ENCODE results near the gene SERBP1.
A peak's percentile ranks its signal among the peaks of the same experiment; 100 is the strongest.

SERBP1 gene

GRCh38 chr1:67430358-67431155 is at the start of gene SERBP1:
TSS of gene SERBP1 (minus strand) at chr1:67430402. CDS start at chr1:67430300, 102 bp downstream.
- Histone ChIP-seq H3K4me2 (ENCODE audit: low read length) (peak within 1 kb of the TSS; percentile 83), H3K4me1 (peaks cover 6% of the 10 kb centered on the region), H3K9ac (peak within 1 kb of the TSS; percentile 91)

GRCh38 chr1:67479146-67479891 is 49.1 kb upstream of the SERBP1 start:
- H3K79me2 ChIP-seq: no peaks in the 10 kb centered on the region
- H3K4me2 ChIP-seq (ENCODE audit: low read length): peak overlapping the region; percentile 42
- H3K9ac ChIP-seq: no peak overlapping the region
- no peak overlapping the region for H3K4me3 ChIP-seq (ENCODE audit: low read depth, low read length)
- H3K27ac ChIP-seq: peak overlapping the region; percentile 50
- H3K27me3 ChIP-seq (ENCODE audit: control insufficient read depth, insufficient read depth, low read length): no peaks in the 10 kb centered on the region
- no peak for TF ChIP-seq CTCF (IDR thresholded peaks at IDR 0.05)
- no peaks in the 10 kb centered on the region for H3K4me1 ChIP-seq
- peak overlapping the region; percentile 16 for H2AFZ ChIP-seq
- H3K9me3 ChIP-seq (ENCODE audit: control insufficient read depth, low read length): no peaks in the 10 kb centered on the region
- H3K36me3 ChIP-seq (ENCODE audit: control insufficient read depth, insufficient read depth, low read length): no peaks in the 10 kb centered on the region

More at GRCh38 chr1:67430358-67431155, at the start of gene SERBP1:
- Histone ChIP-seq H3K4me3 (ENCODE audit: low read depth, low read length) (peak within 1 kb of the TSS; percentile 98), H3K27ac (peak within 1 kb of the TSS; percentile 97), H3K9me3 (ENCODE audit: control insufficient read depth, low read length) (no peaks in the 10 kb centered on the region), H3K79me2 (peaks cover 22% of the 10 kb centered on the region), H3K27me3 (ENCODE audit: control insufficient read depth, insufficient read depth, low read length) (no peaks in the 10 kb centered on the region), H3K36me3 (ENCODE audit: control insufficient read depth, insufficient read depth, low read length) (peaks cover 3% of the 10 kb centered on the region), H2AFZ (peak within 1 kb of the TSS; percentile 89)
- no peak for TF ChIP-seq CTCF (IDR thresholded peaks at IDR 0.05)

- Histone ChIP-seq H3K27me3 (ENCODE audit: control insufficient read depth, insufficient read depth, low read length) (no peaks in the 10 kb centered on the region), H3K4me1 (no peaks in the 10 kb centered on the region), H3K9me3 (ENCODE audit: control insufficient read depth, low read length) (no peaks in the 10 kb centered on the region), H3K36me3 (ENCODE audit: control insufficient read depth, insufficient read depth, low read length) (no peaks in the 10 kb centered on the region), H3K9ac (no peak overlapping the region), H3K4me3 (ENCODE audit: low read depth, low read length) (no peak overlapping the region), H2AFZ (no peak overlapping the region), H3K4me2 (ENCODE audit: low read length) (no peak overlapping the region), H3K79me2 (no peaks in the 10 kb centered on the region), H3K27ac (no peak overlapping the region)
- TF ChIP-seq CTCF (IDR thresholded peaks at IDR 0.05): no peak
Measured at GRCh38 chr1:67476906-67477305, 46.7 kb upstream of the SERBP1 start.

GRCh38 chr1:67476006-67476482 is 45.8 kb upstream of the SERBP1 start:
- H3K36me3 ChIP-seq (ENCODE audit: control insufficient read depth, insufficient read depth, low read length): no peaks in the 10 kb centered on the region
- no peaks in the 10 kb centered on the region for H3K27me3 ChIP-seq (ENCODE audit: control insufficient read depth, insufficient read depth, low read length)
- H3K9me3 ChIP-seq (ENCODE audit: control insufficient read depth, low read length): no peaks in the 10 kb centered on the region
- H3K4me1 ChIP-seq: no peaks in the 10 kb centered on the region
- no peak overlapping the region for H2AFZ ChIP-seq
- no peak overlapping the region for H3K9ac ChIP-seq
- H3K79me2 ChIP-seq: no peaks in the 10 kb centered on the region
- TF ChIP-seq CTCF (IDR thresholded peaks at IDR 0.05): no peak
- H3K4me2 ChIP-seq (ENCODE audit: low read length): no peak overlapping the region
- no peak overlapping the region for H3K4me3 ChIP-seq (ENCODE audit: low read depth, low read length)
- H3K27ac ChIP-seq: no peak overlapping the region
